ENCODE data around the gene SUGCT. TPM values are rescaled to one million over a fixed set of nuclear protein-coding genes. Genes with fewer than 3 reads are reported as not detected.

The SUGCT gene
- total RNA-seq, 1 donor: 6.7 TPM

GRCh38 chr7:40393660-40394059, 258.9 kb downstream of the SUGCT start:
- H3K4me3 ChIP-seq (ENCODE audit: low read depth, low read length): no peak overlapping the region
- TF ChIP-seq CTCF (IDR thresholded peaks at IDR 0.05; ENCODE audit: insufficient read depth, low read length): no peak
- DNase-seq (ENCODE audit: low read depth): no peak

- no peak for TF ChIP-seq CTCF (IDR thresholded peaks at IDR 0.05; ENCODE audit: insufficient read depth, low read length)
- no peak overlapping the region for H3K4me3 ChIP-seq (ENCODE audit: low read depth, low read length)
- no peak for DNase-seq (ENCODE audit: low read depth)
Observed at GRCh38 chr7:40394400-40394799, 259.6 kb downstream of the SUGCT start.

GRCh38 chr7:40400525-40400924, 265.7 kb downstream of the SUGCT start:
- H3K4me3 ChIP-seq (ENCODE audit: low read depth, low read length): no peak overlapping the region
- TF ChIP-seq CTCF (IDR thresholded peaks at IDR 0.05; ENCODE audit: insufficient read depth, low read length): no peak
- no peak for DNase-seq (ENCODE audit: low read depth)

GRCh38 chr7:40401406-40401805, 266.6 kb downstream of the SUGCT start:
- no peak for DNase-seq (ENCODE audit: low read depth)
- H3K4me3 ChIP-seq (ENCODE audit: low read depth, low read length): no peak overlapping the region
- no peak for TF ChIP-seq CTCF (IDR thresholded peaks at IDR 0.05; ENCODE audit: insufficient read depth, low read length)

GRCh38 chr7:40402661-40403060, 267.9 kb downstream of the SUGCT start:
- no peak for DNase-seq (ENCODE audit: low read depth)
- no peak overlapping the region for H3K4me3 ChIP-seq (ENCODE audit: low read depth, low read length)
- TF ChIP-seq CTCF (IDR thresholded peaks at IDR 0.05; ENCODE audit: insufficient read depth, low read length): no peak

- DNase-seq (ENCODE audit: low read depth): peak; percentile 46
- no peak overlapping the region for H3K4me3 ChIP-seq (ENCODE audit: low read depth, low read length)
- no peak for TF ChIP-seq CTCF (IDR thresholded peaks at IDR 0.05; ENCODE audit: insufficient read depth, low read length)
Observed at GRCh38 chr7:40403703-40404476, 269.1 kb downstream of the SUGCT start.

GRCh38 chr7:40405991-40406390, 271.2 kb downstream of the SUGCT start:
- no peak overlapping the region for H3K4me3 ChIP-seq (ENCODE audit: low read depth, low read length)
- no peak for TF ChIP-seq CTCF (IDR thresholded peaks at IDR 0.05; ENCODE audit: insufficient read depth, low read length)
- DNase-seq (ENCODE audit: low read depth): no peak
